HepG2 (cell line): ENCODE measurements around the gene NOP14. TPM values are rescaled to one million over a fixed set of nuclear protein-coding genes. Genes with fewer than 3 reads are reported as not detected.

ENCODE experiments used
- AHDC1 ChIP-seq: sonication (generic); formaldehyde crosslinking; IDR thresholded peaks from 2 replicates; pipeline ENCODE4 v1.5.1; 2020; ENCODE audit warnings: mild to moderate bottlenecking, missing genetic modification reagents, borderline replicate concordance
- ATRX ChIP-seq: sonication (generic); formaldehyde crosslinking; IDR thresholded peaks from 2 replicates; pipeline ENCODE4 v1.4.0; 2020; ENCODE audit warnings: missing genetic modification reagents, borderline replicate concordance
- GATAD2A ChIP-seq: IDR thresholded peaks from 2 replicates; pipeline ENCODE4 v1.6.1; 2016
- HNF1A ChIP-seq, 2 experiments: sonication (generic) in 1 of 2; formaldehyde crosslinking in 1 of 2; IDR thresholded peaks; 2 replicates each; pipeline versions ENCODE4 v1.4.0 to v1.6.1; 2016 to 2020; ENCODE audit warnings: borderline replicate concordance in 1 of 2, low read depth in 1 of 2, mild to moderate bottlenecking in 1 of 2, missing genetic modification reagents in 1 of 2
- HNF4G ChIP-seq, 2 experiments: sonication (generic) in 1 of 2; formaldehyde crosslinking in 1 of 2; IDR thresholded peaks; 2 replicates each; pipeline versions ENCODE4 v1.4.0 to v1.6.1; 2011 to 2020; ENCODE audit warnings: borderline replicate concordance in 2 of 2, low read depth in 2 of 2, mild to moderate bottlenecking in 2 of 2, low read length in 1 of 2, missing genetic modification reagents in 1 of 2, moderate library complexity in 1 of 2
- KLF12 ChIP-seq: sonication (generic); formaldehyde crosslinking; IDR thresholded peaks from 2 replicates; pipeline ENCODE4 v1.4.0; 2020; ENCODE audit warnings: missing genetic modification reagents, borderline replicate concordance
- LCORL ChIP-seq, 2 experiments: fragments of 450-650 bp in 1 of 2; sonication (generic) in 1 of 2; formaldehyde crosslinking in 1 of 2; IDR thresholded peaks; 2 replicates each; pipeline versions ENCODE4 v1.5.0 to v1.6.1; 2017 to 2020; ENCODE audit warnings: antibody characterized with exemption in 1 of 2, missing genetic modification reagents in 1 of 2
- MYC ChIP-seq: sonication (generic); formaldehyde crosslinking; IDR thresholded peaks from 2 replicates; pipeline ENCODE4 v1.9.0; 2021; ENCODE audit warnings: missing genetic modification reagents, borderline replicate concordance
- PATZ1 ChIP-seq: sonication (generic); formaldehyde crosslinking; IDR thresholded peaks from 2 replicates; pipeline ENCODE4 v1.4.0; 2020; ENCODE audit warnings: missing genetic modification reagents
- SMAD9 ChIP-seq: sonication (generic); formaldehyde crosslinking; IDR thresholded peaks from 2 replicates; pipeline ENCODE4 v1.5.1; 2020; ENCODE audit warnings: mild to moderate bottlenecking, missing genetic modification reagents
- SRSF1 ChIP-seq: fragments of 200-400 bp; formaldehyde crosslinking; optimal IDR thresholded peaks from 2 replicates; pipeline ENCODE3; 2017; ENCODE audit warnings: mild to moderate bottlenecking, low read depth, low read length, moderate library complexity
- ZNF274 ChIP-seq: sonication (generic); formaldehyde crosslinking; IDR thresholded peaks from 2 replicates; pipeline ENCODE4 v1.5.1; 2020; ENCODE audit warnings: mild to moderate bottlenecking, missing genetic modification reagents
- ZNF430 ChIP-seq: sonication (generic); formaldehyde crosslinking; IDR thresholded peaks from 2 replicates; pipeline ENCODE4 v1.9.0; 2021; ENCODE audit warnings: mild to moderate bottlenecking, missing genetic modification reagents
- polyA plus RNA-seq, 8 experiments: library from polyadenylated mRNA; depleted of rRNA in 3 of 8; stranded (reverse) in 7 of 8; unstranded in 1 of 8; fragments of >200 nt; fragmentation: Illumina TruSeq in 4 of 8; extraction: Trizol in 4 of 8; gene quantifications; 2 replicates each; pipeline versions ENCODE4 v1.2.1 to v1.2.3, GENCODE V29; 2011 to 2016; ENCODE audit warnings: low read depth in 4 of 8, missing spikeins in 1 of 8, mixed read lengths in 1 of 8; ENCODE audit not compliant: insufficient read depth in 1 of 8
- total RNA-seq, 5 experiments: library from RNA; depleted of rRNA; stranded (reverse); fragments of >200 nt; fragmentation: Illumina TruSeq; extraction: Trizol; gene quantifications; 2 replicates each; pipeline ENCODE4 v1.2.3, GENCODE V29; 2016; ENCODE audit warnings: low read depth in 1 of 5

The NOP14 gene
- total and polyA plus RNA-seq, 2 of the 13 experiments (the other 11 are each of a cell fraction or from before 2014, with no cell fraction given) = 6.9 to 47.9 TPM

- peak; percentile 12; the same call in 1 of the 2 replicates for TF ChIP-seq PATZ1 (CRISPR knock-in tag)
- peak; percentile 70; the same call in 1 of the 2 replicates for TF ChIP-seq ZNF274 (CRISPR knock-in tag)
- no peak for TF ChIP-seq ATRX
- no peak for TF ChIP-seq HNF1A (IDR thresholded peaks at IDR 0.05; ENCODE audit: low read depth)
- peak; percentile 56; the same call in 1 of the 2 replicates for TF ChIP-seq HNF1A (CRISPR knock-in tag; IDR thresholded peaks at IDR 0.05; ENCODE audit: borderline replicate concordance)
- no peak for TF ChIP-seq SMAD9 (CRISPR knock-in tag)
- no peak for TF ChIP-seq HNF4G (IDR thresholded peaks at IDR 0.05; ENCODE audit: borderline replicate concordance, low read depth, low read length)
- TF ChIP-seq HNF4G (CRISPR knock-in tag; IDR thresholded peaks at IDR 0.05; ENCODE audit: borderline replicate concordance, low read depth) = no peak
- no peak for TF ChIP-seq ZNF430 (CRISPR knock-in tag)
- no peak for TF ChIP-seq AHDC1 (CRISPR knock-in tag)
- no peak for TF ChIP-seq SRSF1
- TF ChIP-seq GATAD2A (CRISPR knock-in tag) = no peak
- TF ChIP-seq KLF12 (CRISPR knock-in tag) = peak; percentile 93; the same call in 1 of the 2 replicates
- peak; percentile 74; the same call in 1 of the 2 replicates for TF ChIP-seq MYC (CRISPR knock-in tag)
- TF ChIP-seq LCORL (IDR thresholded peaks at IDR 0.05) = no peak
- TF ChIP-seq LCORL (CRISPR knock-in tag; IDR thresholded peaks at IDR 0.05) = peak; percentile 55; the same call in 1 of the 2 replicates
These were observed 28.1 kb downstream of the NOP14 start (continued) for GRCh38 chr4:2934813-2935761.
